WTC11 (cell line): ENCODE measurements around the gene CCNT1. TPM values are rescaled to one million over a fixed set of nuclear protein-coding genes. Genes with fewer than 3 reads are reported as not detected.

Experiments used
- ATAC-seq: fragments of 200-7000 bp; cut with Tn5 transposase; 2 replicates; pipeline ENCODE4 v1.10.0; 2021; ENCODE audit warnings: mild to moderate bottlenecking, moderate library complexity
- CTCF ChIA-PET: fragments of 300-600 bp; sonication (Branson Sonifier 250); formaldehyde crosslinking; loops from one replicate; lab custom pipeline; 2021; ENCODE audit warnings: antibody characterized with exemption; lab: Charles Lee
- POLR2A ChIA-PET: fragments of 350-600 bp; sonication (Branson Sonifier 250); formaldehyde crosslinking; loops from one replicate; lab custom pipeline; 2021; ENCODE audit warnings: antibody characterized with exemption; lab: Charles Lee
- DNase-seq: peaks from one replicate; pipeline ENCODE4 v3.0.0; 2021; ENCODE audit warnings: low spot score
- H3K27ac Mint-ChIP-seq: 2 replicates; pipeline ENCODE4 v1.8.0; 2021; ENCODE audit warnings: mixed read lengths
- H3K27me3 Mint-ChIP-seq: 2 replicates; pipeline ENCODE4 v1.8.0; 2021; ENCODE audit warnings: low read depth, mild to moderate bottlenecking, moderate library complexity, mixed read lengths
- H3K36me3 Mint-ChIP-seq: 2 replicates; pipeline ENCODE4 v1.8.0; 2021; ENCODE audit warnings: mixed read lengths
- H3K4me1 Mint-ChIP-seq: 2 replicates; pipeline ENCODE4 v1.8.0; 2022; ENCODE audit warnings: mixed read lengths
- H3K4me3 Mint-ChIP-seq: 2 replicates; pipeline ENCODE4 v1.8.0; 2021; ENCODE audit warnings: mild to moderate bottlenecking, moderate library complexity, mixed read lengths
- H3K9me3 Mint-ChIP-seq: 2 replicates; pipeline ENCODE4 v1.8.0; 2021; ENCODE audit warnings: mixed read lengths
- ATF1 ChIP-seq: sonication (generic); formaldehyde crosslinking; IDR thresholded peaks from 2 replicates; pipeline ENCODE4 v1.8.1; 2023; ENCODE audit warnings: mild to moderate bottlenecking, moderate library complexity, missing genetic modification reagents
- GABPB1 ChIP-seq: sonication (generic); formaldehyde crosslinking; IDR thresholded peaks from 2 replicates; pipeline ENCODE4 v1.8.1; 2023; ENCODE audit warnings: mild to moderate bottlenecking, missing genetic modification reagents
- JUN ChIP-seq: sonication (generic); formaldehyde crosslinking; IDR thresholded peaks from 2 replicates; pipeline ENCODE4 v1.8.0; 2023; ENCODE audit warnings: mild to moderate bottlenecking, missing genetic modification reagents
- RORB ChIP-seq: fragments of 250-450 bp; sonication (Bioruptor Pico); IDR thresholded peaks from 2 replicates; pipeline ENCODE4 v1.9.0; 2021; ENCODE audit warnings: mild to moderate bottlenecking
- SMAD3 ChIP-seq: sonication (generic); formaldehyde crosslinking; IDR thresholded peaks from 2 replicates; pipeline ENCODE4 v1.8.0; 2022; ENCODE audit warnings: missing genetic modification reagents, mild to moderate bottlenecking, borderline replicate concordance
- TEAD1 ChIP-seq: sonication (generic); formaldehyde crosslinking; IDR thresholded peaks from 2 replicates; pipeline ENCODE4 v1.8.0; 2022; ENCODE audit warnings: mild to moderate bottlenecking, missing genetic modification reagents
- ZNF219 ChIP-seq: sonication (generic); formaldehyde crosslinking; IDR thresholded peaks from 2 replicates; pipeline ENCODE4 v1.8.0; 2023; ENCODE audit warnings: missing genetic modification reagents, mild to moderate bottlenecking, borderline replicate concordance
- total RNA-seq: library from RNA; stranded (reverse); gene quantifications from 3 replicates; pipeline ENCODE4 v1.2.3, GENCODE V29; 2021
- TF ChIP-seq, protein P1 (sequence below): fragments of 250-450 bp; sonication (Bioruptor Pico); IDR thresholded peaks from 2 replicates; pipeline ENCODE4 v1.8.0; 2021; ENCODE audit warnings: mild to moderate bottlenecking
- TF ChIP-seq, protein P2 (sequence below): sonication (generic); formaldehyde crosslinking; IDR thresholded peaks from 2 replicates; pipeline ENCODE4 v1.8.1; 2023; ENCODE audit warnings: mild to moderate bottlenecking, missing genetic modification reagents, moderate library complexity
- TF ChIP-seq, protein P3 (sequence below): sonication (generic); formaldehyde crosslinking; IDR thresholded peaks from 2 replicates; pipeline ENCODE4 v1.8.0; 2023; ENCODE audit warnings: missing genetic modification reagents, mild to moderate bottlenecking, borderline replicate concordance
- TF ChIP-seq, protein P4 (sequence below): sonication (generic); formaldehyde crosslinking; IDR thresholded peaks from 2 replicates; pipeline ENCODE4 v1.8.1; 2023; ENCODE audit warnings: mild to moderate bottlenecking, missing genetic modification reagents, borderline replicate concordance

Gene CCNT1
- total RNA-seq, 1 experiment from 2014 or later, result 42.0 TPM

DNA sequence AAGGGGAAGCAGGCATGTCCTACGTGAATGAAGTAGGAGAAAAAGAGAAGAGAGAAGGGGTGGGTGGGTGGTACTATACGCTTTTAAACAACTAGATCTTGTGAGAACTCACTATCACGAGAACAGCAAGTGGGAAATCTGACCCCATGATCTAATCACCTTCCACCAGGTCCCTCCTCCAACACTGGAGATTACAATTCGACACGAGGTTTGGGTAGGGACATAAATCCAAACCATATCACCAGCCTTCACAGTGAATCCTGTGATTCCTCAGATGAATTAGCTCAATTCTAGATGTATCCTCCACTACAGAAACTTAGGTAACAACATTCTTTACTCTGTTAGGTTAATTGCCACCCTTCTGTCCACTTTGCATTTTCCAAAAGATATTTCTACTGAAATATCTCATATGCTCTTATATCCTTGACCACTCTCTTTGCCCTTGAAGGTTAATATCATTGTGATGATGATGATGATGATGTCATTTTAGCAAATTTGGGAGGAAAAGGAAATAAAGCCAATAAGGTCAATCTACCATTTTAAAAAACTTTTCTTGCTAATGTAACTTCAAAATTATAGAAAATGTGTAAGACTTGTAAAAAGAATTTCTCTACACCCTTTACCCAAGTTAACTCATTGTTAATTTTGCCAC, 23.2 kb upstream of the CCNT1 start:
- no peak for DNase-seq
- Mint-ChIP-seq H3K9me3 (no peaks in the 10 kb centered on the region), H3K36me3 (no peaks in the 10 kb centered on the region), H3K27me3 (peaks cover 17% of the 10 kb centered on the region), H3K4me1 (no peaks in the 10 kb centered on the region), H3K4me3 (no peak overlapping the region), H3K27ac (no peak overlapping the region)
- TF ChIP-seq TEAD1 (CRISPR knock-in tag) (no peak), SMAD3 (CRISPR knock-in tag) (no peak), RORB (no peak), GABPB1 (no peak), JUN (no peak)
- TF ChIP-seq, protein P1, sequence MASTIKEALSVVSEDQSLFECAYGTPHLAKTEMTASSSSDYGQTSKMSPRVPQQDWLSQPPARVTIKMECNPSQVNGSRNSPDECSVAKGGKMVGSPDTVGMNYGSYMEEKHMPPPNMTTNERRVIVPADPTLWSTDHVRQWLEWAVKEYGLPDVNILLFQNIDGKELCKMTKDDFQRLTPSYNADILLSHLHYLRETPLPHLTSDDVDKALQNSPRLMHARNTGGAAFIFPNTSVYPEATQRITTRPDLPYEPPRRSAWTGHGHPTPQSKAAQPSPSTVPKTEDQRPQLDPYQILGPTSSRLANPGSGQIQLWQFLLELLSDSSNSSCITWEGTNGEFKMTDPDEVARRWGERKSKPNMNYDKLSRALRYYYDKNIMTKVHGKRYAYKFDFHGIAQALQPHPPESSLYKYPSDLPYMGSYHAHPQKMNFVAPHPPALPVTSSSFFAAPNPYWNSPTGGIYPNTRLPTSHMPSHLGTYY (CRISPR knock-in tag), result no peak
- TF ChIP-seq, protein P2, sequence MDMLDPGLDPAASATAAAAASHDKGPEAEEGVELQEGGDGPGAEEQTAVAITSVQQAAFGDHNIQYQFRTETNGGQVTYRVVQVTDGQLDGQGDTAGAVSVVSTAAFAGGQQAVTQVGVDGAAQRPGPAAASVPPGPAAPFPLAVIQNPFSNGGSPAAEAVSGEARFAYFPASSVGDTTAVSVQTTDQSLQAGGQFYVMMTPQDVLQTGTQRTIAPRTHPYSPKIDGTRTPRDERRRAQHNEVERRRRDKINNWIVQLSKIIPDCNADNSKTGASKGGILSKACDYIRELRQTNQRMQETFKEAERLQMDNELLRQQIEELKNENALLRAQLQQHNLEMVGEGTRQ (CRISPR knock-in tag), result no peak
- TF ChIP-seq, protein P3, sequence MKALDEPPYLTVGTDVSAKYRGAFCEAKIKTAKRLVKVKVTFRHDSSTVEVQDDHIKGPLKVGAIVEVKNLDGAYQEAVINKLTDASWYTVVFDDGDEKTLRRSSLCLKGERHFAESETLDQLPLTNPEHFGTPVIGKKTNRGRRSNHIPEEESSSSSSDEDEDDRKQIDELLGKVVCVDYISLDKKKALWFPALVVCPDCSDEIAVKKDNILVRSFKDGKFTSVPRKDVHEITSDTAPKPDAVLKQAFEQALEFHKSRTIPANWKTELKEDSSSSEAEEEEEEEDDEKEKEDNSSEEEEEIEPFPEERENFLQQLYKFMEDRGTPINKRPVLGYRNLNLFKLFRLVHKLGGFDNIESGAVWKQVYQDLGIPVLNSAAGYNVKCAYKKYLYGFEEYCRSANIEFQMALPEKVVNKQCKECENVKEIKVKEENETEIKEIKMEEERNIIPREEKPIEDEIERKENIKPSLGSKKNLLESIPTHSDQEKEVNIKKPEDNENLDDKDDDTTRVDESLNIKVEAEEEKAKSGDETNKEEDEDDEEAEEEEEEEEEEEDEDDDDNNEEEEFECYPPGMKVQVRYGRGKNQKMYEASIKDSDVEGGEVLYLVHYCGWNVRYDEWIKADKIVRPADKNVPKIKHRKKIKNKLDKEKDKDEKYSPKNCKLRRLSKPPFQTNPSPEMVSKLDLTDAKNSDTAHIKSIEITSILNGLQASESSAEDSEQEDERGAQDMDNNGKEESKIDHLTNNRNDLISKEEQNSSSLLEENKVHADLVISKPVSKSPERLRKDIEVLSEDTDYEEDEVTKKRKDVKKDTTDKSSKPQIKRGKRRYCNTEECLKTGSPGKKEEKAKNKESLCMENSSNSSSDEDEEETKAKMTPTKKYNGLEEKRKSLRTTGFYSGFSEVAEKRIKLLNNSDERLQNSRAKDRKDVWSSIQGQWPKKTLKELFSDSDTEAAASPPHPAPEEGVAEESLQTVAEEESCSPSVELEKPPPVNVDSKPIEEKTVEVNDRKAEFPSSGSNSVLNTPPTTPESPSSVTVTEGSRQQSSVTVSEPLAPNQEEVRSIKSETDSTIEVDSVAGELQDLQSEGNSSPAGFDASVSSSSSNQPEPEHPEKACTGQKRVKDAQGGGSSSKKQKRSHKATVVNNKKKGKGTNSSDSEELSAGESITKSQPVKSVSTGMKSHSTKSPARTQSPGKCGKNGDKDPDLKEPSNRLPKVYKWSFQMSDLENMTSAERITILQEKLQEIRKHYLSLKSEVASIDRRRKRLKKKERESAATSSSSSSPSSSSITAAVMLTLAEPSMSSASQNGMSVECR (CRISPR knock-in tag), result no peak
- TF ChIP-seq, protein P4, sequence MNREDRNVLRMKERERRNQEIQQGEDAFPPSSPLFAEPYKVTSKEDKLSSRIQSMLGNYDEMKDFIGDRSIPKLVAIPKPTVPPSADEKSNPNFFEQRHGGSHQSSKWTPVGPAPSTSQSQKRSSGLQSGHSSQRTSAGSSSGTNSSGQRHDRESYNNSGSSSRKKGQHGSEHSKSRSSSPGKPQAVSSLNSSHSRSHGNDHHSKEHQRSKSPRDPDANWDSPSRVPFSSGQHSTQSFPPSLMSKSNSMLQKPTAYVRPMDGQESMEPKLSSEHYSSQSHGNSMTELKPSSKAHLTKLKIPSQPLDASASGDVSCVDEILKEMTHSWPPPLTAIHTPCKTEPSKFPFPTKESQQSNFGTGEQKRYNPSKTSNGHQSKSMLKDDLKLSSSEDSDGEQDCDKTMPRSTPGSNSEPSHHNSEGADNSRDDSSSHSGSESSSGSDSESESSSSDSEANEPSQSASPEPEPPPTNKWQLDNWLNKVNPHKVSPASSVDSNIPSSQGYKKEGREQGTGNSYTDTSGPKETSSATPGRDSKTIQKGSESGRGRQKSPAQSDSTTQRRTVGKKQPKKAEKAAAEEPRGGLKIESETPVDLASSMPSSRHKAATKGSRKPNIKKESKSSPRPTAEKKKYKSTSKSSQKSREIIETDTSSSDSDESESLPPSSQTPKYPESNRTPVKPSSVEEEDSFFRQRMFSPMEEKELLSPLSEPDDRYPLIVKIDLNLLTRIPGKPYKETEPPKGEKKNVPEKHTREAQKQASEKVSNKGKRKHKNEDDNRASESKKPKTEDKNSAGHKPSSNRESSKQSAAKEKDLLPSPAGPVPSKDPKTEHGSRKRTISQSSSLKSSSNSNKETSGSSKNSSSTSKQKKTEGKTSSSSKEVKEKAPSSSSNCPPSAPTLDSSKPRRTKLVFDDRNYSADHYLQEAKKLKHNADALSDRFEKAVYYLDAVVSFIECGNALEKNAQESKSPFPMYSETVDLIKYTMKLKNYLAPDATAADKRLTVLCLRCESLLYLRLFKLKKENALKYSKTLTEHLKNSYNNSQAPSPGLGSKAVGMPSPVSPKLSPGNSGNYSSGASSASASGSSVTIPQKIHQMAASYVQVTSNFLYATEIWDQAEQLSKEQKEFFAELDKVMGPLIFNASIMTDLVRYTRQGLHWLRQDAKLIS (CRISPR knock-in tag), result no peak
- ChIA-PET CTCF (interaction anchor here (0.6 to 2.1 kb wide), 3 partner anchors 13 to 151 kb away, joined by 3 to 7 read pairs (median 3); no protein-coding TSS in a partner anchor), POLR2A (no interaction called here)
- no peak for ATAC-seq

DNA sequence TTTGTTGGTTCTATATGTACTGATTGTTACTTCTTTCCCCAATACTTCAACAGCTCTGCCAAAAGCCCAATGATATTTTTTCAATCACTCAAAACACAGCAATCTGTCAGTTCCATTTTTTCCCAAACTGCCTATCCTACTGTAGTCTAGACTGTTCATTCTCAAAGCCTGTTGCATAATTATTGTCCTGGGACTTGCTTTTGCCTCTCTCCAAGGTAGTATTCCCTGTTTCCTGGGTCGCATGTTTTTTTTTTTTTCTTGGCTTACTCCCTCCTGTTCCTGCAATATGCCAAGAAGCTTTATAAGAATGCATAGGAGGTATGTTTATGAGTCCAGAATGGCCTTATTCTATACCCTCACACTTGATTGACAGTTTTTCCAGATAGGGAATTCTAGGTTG, 19.9 kb upstream of the CCNT1 start:
- ATAC-seq (no peak), DNase-seq (no peak)
- TF ChIP-seq, protein P1 (CRISPR knock-in tag), result no peak
- TF ChIP-seq ATF1 (CRISPR knock-in tag), result no peak
- no peak for TF ChIP-seq ZNF219 (CRISPR knock-in tag)
- TF ChIP-seq, all 79 proteins: peak for 0
- Mint-ChIP-seq H3K36me3 (no peaks in the 10 kb centered on the region), H3K4me1 (no peaks in the 10 kb centered on the region), H3K27ac (no peak overlapping the region), H3K27me3 (peaks cover 17% of the 10 kb centered on the region), H3K4me3 (no peak overlapping the region), H3K9me3 (no peaks in the 10 kb centered on the region)
- ChIA-PET CTCF (interaction anchor here (1.7 kb wide), 1 partner anchor 79 kb away, joined by 6 read pairs; no protein-coding TSS in a partner anchor), POLR2A (interaction anchor here (0.6 to 0.7 kb wide), 3 partner anchors 11 to 898 kb away, joined by 3 to 5 read pairs (median 4); no protein-coding TSS in a partner anchor)
